GM21447 (cell line): ENCODE data around the gene DMRTA2.
"Not testable (repeated sequence)": the region's sequence is repeated elsewhere in the genome, so short reads cannot be mapped to it uniquely, and the experiment has no call there.

Source experiments
- ATAC-seq: cut with Tn5 transposase; IDR thresholded peaks from one replicate; pipeline ENCODE4 v1.9.1; 2021; ENCODE audit not compliant: unreplicated experiment

The DMRTA2 gene

GRCh38 chr1:50393522-50394120 lies 29.6 kb downstream of the DMRTA2 start:
- ATAC-seq, result no peak

GRCh38 chr1:50381551-50381950 lies 41.7 kb downstream of the DMRTA2 start:
- not testable (repeated sequence) for ATAC-seq

GRCh38 chr1:50378770-50379169 lies 44.5 kb downstream of the DMRTA2 start:
- no peak for ATAC-seq

- ATAC-seq, result no peak
These were observed 49.7 kb downstream of the DMRTA2 start for GRCh38 chr1:50373532-50373931.

- no peak for ATAC-seq
These were observed 51.5 kb downstream of the DMRTA2 start for GRCh38 chr1:50371749-50372148.

GRCh38 chr1:50369830-50370229 lies 53.4 kb downstream of the DMRTA2 start:
- ATAC-seq, result no peak

GRCh38 chr1:50369008-50369634 lies 54.1 kb downstream of the DMRTA2 start:
- no peak for ATAC-seq

- ATAC-seq, result no peak
These were observed 54.9 kb downstream of the DMRTA2 start for GRCh38 chr1:50368179-50369007.
